Right cardiac atrium (tissue), 5 donors: ENCODE data around the gene SFSWAP. TPM values are rescaled to one million over a fixed set of nuclear protein-coding genes. Genes with fewer than 3 reads are reported as not detected.

ENCODE experiments used
- ATAC-seq, 2 donors: fragments of 200-7000 bp; cut with Tn5 transposase; one replicate each; pipeline versions ENCODE4 v1.8.0 to v1.9.1; 2020; ENCODE audit warnings: moderate library complexity in 2 of 2, mild to moderate bottlenecking in 1 of 2
- DNase-seq, 3 donors: peaks; one replicate each; pipeline ENCODE4 v3.0.0-alpha.2; 2020
- H3K27ac ChIP-seq: one replicate; pipeline ENCODE4 v1.5.1; 2013; ENCODE audit warnings: mild to moderate bottlenecking, low read length, control low read depth, moderate library complexity
- H3K27me3 ChIP-seq: one replicate; pipeline ENCODE4 v1.6.1; 2013; ENCODE audit not compliant: control insufficient read depth, insufficient read depth
- H3K4me1 ChIP-seq: one replicate; pipeline ENCODE4 v1.6.1; 2013; ENCODE audit warnings: low read length; ENCODE audit not compliant: control insufficient read depth, insufficient read depth
- H3K4me3 ChIP-seq: one replicate; pipeline ENCODE4 v1.5.1; 2013; ENCODE audit warnings: low read length, control low read depth
- H3K9me3 ChIP-seq: one replicate; pipeline ENCODE4 v1.6.1; 2013; ENCODE audit warnings: low read length; ENCODE audit not compliant: control insufficient read depth
- WGBS: extraction: QIAGEN DNeasy Blood & Tissue Kit; methylation state at CpG from one replicate; pipeline ENCODE4 v1.1.7; 2013; 5-methylcytosine and 5-hydroxymethylcytosine counted together
- intact Hi-C, 4 donors: fragments of 100-400 bp; cut with DNase I; formaldehyde crosslinking; loops; one replicate each; pipeline versions ENCODE4 v1.11.0 to v1.14.0; 2022 to 2023
- polyA plus RNA-seq: library from polyadenylated mRNA; stranded (reverse); fragments of 200-250 nt; gene quantifications from one replicate; pipeline ENCODE4 v1.2.3, GENCODE V29; 2013
- total RNA-seq, 4 donors: library from RNA; stranded (reverse); fragmentation: NEBNext Ultra II Directional; extraction: Animal tissue kit (Norgen Biotek cat#: 25700); gene quantifications; one replicate each; pipeline ENCODE4 v1.2.1, GENCODE V29; 2021
- donor health status: healthy with polysubstance abuse.
- donor health status: DM: no; HTN: yes; CAD: no.
- donor health status: DM: no; HTN: no; CAD: no.
- donor health status: DM: no; HTN: yes; CAD: no; lungs with severe emphysema.
- donor health status: DM: yes; HTN: yes; CAD: no.

The SFSWAP gene
- total and polyA plus RNA-seq, 5 donors = 16.6 to 24.1 (median 22.2) TPM

DNA sequence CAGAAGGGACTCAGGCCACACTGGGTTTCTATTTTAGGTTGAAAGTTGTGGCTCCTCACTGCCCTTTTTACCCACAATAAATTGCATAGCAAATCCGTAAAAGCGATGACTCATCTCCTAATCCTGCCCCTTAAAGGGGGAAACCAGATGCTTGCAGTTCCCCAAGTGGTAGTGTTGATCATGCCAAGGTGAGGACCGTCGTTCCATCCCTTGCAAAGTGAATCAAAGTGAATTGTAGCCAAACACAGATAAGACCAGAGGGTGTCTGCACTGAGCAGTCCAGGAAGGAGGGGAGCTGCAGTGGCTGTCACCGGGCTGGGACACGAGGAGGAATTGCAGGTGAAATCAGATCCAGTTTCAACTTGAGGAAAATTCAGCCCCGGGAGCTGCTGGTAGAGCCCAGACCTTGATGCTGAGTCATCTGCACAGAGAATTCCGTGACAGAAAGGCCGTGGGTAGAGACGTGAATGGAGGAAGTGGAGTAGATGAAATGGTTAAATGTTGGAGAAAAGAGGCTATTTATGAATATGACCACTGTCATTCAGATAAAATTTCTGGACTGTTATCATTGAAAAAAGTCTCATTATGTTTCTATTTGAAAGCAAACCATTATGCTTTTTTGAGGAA is 73.1 kb downstream of the SFSWAP start:
- no peak overlapping the region for H3K4me3 ChIP-seq
- WGBS = 61% methylated on average over 10 of the region's 10 CpGs
- ATAC-seq = no peak
- H3K4me1 ChIP-seq = no peaks in the 10 kb centered on the region
- no peak for DNase-seq
- no peak overlapping the region for H3K27ac ChIP-seq
- intact Hi-C loops = no loop called here
- H3K9me3 ChIP-seq = no peaks in the 10 kb centered on the region
- H3K27me3 ChIP-seq = no peaks in the 10 kb centered on the region

DNA sequence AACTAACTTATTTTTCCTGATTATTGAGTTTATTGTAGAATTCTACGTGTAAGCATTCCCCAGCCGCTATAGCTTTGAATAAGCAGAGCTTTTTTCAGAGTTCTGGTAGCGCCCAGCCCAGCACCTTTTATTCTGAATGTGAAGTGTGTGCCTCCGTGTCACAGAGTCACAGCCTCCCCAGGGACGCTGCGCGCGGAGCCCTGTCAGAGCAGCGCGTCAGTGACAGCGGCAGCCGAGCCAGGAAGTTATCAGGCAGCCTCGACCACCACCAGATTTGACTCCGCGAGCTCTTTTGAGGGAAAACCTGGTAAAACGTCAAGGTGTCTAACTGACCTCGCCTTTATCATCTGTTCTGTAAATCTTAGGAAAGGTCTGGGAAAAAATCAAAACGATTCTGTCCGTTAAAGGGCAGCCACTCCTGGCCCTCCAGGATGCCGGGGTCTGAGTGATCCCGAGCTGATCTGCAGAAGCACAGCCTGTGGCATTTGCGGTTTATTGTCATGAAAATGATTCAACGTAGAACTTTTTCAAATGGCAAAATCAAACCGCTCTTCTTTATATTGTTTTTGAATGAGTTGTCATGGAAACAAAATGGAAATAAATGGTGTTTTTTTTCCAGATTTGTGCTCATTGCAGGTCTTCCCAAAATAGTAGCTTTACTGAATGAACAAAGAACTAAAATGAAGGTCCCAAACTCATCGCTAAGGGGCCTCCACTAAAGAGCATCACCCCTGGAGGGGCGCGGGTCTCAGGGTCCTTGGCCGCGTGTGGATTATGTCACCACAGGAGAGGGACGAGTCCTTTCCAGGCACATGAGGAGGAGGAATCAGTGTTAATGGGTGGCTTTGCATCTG is 74.2 kb downstream of the SFSWAP start:
- H3K27ac ChIP-seq = no peak overlapping the region
- H3K4me1 ChIP-seq = no peaks in the 10 kb centered on the region
- no peak for DNase-seq
- intact Hi-C loops = no loop called here
- 78% methylated on average over 30 of the region's 30 CpGs for WGBS
- no peak overlapping the region for H3K4me3 ChIP-seq
- no peaks in the 10 kb centered on the region for H3K9me3 ChIP-seq
- no peak for ATAC-seq
- H3K27me3 ChIP-seq = no peaks in the 10 kb centered on the region

DNA sequence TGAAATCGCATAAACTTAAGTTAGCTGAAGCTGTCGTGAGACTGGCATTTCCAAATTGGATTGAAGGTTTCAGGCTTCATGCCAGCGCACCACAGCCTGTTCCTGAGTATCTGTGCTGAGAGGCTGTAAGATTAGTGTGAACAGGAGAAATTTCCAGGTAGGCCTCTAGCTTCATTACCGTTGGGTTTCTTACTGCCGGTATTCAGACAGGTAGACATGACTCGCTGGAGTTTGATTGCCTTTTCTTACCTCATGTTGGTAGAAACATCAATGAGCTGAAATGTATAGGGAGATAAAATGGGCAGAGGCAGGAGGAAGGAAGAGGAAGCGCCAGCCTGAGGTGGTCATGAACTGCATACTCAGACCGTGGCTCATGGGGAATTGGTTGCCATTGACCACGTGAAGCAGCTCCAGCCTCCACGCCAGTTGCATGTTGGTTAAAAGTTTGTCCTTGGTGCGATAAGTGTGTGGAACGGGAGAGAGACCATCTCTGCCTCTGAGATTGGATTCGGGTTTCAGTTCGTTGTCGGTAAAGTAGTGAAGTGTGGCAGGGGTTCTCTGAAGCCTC is 75.0 kb downstream of the SFSWAP start:
- 89% methylated on average over 15 of the region's 15 CpGs for WGBS

DNA sequence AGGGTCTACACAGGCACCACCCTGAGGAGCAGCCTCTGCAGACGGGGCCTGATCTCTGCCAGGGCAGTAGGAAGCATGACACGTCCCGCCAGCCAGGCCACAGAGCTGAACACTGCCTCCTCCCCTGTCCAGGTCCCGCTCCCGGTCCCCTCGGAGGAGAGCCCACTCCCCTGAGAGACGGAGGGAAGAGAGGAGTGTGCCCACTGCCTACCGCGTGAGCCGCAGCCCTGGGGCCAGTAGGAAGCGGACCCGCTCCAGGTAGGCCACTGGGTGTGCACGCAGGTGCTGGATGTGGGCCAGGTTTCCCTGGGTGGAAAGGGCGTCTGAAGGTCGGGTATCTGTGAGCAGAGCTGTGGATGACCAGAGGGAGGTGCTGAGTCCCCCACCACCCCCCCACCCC is 75.4 kb downstream of the SFSWAP start:
- WGBS = 84% methylated on average over 15 of the region's 15 CpGs
- intact Hi-C loops = no loop called here
- DNase-seq = no peak

More for the DNA sequence above, 75.0 kb downstream of the SFSWAP start:
- Histone ChIP-seq H3K9me3 (no peaks in the 10 kb centered on the region), H3K27me3 (no peaks in the 10 kb centered on the region), H3K27ac (no peak overlapping the region), H3K4me1 (no peaks in the 10 kb centered on the region), H3K4me3 (no peak overlapping the region)
- ATAC-seq (no peak), DNase-seq (no peak)
- intact Hi-C loops = no loop called here

DNA sequence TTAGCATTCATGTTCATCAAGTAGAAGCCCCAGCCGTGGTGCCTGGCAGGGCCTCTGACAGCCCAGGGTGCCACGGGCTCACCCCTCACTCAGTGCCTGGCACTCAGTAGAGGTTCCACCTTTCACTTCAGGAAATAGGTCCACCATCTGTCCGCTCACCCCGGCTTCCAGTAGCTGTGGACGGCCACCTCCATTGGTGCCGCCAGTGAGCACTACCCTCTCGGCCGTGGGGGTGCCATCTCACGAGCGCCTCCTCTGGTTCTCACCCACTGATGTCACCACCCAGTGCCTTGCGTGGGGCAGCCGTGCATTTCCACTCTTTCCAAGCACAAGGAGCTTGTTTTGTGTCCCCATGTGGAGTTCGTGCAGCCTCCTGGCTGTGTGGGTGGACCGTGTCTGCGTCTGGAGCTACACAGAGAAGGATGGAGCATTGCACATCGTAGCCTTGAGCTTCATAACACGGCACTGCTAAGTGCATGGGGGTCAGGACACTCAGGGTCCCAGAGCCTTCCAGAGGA is 76.3 kb downstream of the SFSWAP start:
- intact Hi-C loops = no loop called here
- no peak for DNase-seq
- no peaks in the 10 kb centered on the region for H3K4me1 ChIP-seq
- no peak overlapping the region for H3K4me3 ChIP-seq
- no peaks in the 10 kb centered on the region for H3K27me3 ChIP-seq
- WGBS = 92% methylated on average over 17 of the region's 17 CpGs
- peak in 1 of 2 donors; percentile 18 for ATAC-seq
- H3K9me3 ChIP-seq = no peaks in the 10 kb centered on the region
- H3K27ac ChIP-seq = no peak overlapping the region

More for the DNA sequence above, 75.4 kb downstream of the SFSWAP start:
- H3K27me3 ChIP-seq = no peaks in the 10 kb centered on the region
- H3K27ac ChIP-seq = no peak overlapping the region
- ATAC-seq = peak; percentile 39 to 50
- no peak overlapping the region for H3K4me3 ChIP-seq
- H3K9me3 ChIP-seq = no peaks in the 10 kb centered on the region
- H3K4me1 ChIP-seq = no peaks in the 10 kb centered on the region

DNA sequence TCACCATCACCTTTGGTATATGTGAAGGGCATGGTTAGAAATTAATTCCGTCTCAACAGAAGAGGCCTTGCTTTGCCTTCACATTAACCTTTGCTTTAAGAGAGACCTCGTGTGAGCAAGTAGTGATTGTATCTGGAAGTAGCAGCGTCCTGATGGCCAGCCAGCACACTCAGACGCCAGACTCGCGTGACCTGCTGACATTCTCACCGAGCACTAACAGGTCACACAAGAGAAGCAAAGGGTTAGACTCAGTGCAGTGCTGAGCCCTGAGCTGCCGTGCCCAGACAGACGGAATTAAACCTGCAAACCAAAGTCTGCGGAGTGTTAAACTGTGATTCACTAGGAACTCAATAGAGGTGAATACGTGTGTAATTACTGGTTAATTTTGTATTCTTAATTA is 77.2 kb downstream of the SFSWAP start:
- no peak for ATAC-seq

DNA sequence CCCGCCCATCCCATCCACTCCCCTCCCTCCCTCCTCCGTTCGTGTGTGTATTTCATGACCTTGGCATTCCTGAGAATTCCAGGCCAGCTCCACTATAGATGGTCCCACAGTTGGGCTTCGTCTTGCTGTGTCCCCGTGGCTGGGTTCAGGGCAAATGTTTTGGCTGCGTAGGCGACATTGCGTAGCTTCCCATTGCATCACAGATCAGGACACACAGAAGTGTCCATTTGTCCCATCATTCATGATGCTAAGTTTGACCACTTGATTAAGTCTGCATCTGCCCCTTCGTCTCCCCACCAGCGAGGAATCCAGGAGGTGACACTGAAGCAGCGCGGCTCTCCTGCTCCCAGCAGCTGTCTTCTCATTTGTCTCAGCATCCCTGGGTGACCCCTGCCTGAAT is 78.7 kb downstream of the SFSWAP start:
- intact Hi-C loops = no loop called here
- Histone ChIP-seq H3K27ac (no peak overlapping the region), H3K4me3 (no peak overlapping the region), H3K27me3 (no peaks in the 10 kb centered on the region), H3K9me3 (no peaks in the 10 kb centered on the region), H3K4me1 (no peaks in the 10 kb centered on the region)
- DNase-seq = no peak
- no peak for ATAC-seq
- 88% methylated on average over 12 of the region's 12 CpGs for WGBS

More for the DNA sequence above, 77.2 kb downstream of the SFSWAP start:
- intact Hi-C loops = no loop called here
- Histone ChIP-seq H3K4me1 (no peaks in the 10 kb centered on the region), H3K27ac (no peak overlapping the region), H3K4me3 (no peak overlapping the region), H3K27me3 (no peaks in the 10 kb centered on the region), H3K9me3 (no peaks in the 10 kb centered on the region)
- DNase-seq = no peak
- 88% methylated on average over 11 of the region's 11 CpGs for WGBS

DNA sequence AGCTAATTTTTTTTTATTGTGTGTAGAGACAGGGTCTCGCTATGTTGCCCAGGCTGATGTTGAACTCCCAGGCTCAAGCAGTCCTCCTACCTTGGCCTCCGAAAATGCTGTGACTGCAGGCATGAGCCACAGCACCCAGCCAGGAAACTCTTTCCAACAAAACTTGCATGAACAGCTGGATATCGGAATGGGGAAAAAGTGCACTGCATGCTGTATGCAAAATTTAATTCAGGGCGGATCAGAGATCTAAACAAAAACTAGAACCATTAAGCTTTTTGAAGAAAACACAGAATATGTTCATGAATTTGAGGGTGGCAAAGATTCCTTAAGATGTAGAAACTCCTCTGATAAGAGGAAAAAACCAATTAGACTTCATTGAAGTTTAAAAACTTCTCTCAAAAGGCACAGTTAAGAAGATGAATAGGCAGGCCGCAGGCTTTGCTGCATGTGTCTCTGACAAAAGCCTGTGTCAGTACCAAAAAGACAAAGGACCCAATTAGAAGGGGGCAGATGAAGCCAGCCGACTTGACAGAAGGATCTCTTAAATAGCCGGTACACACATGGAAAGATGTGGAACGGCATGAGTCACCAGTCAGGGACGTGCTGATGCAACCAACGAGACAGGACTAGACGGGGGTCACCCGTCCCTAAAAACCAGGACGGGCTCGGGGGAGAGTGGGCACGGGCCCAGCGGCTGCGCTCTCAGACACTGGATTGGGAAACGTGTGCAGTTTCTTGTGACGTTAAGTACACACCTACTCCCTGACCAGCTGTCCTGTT is 82.5 kb downstream of the SFSWAP start:
- H3K9me3 ChIP-seq = no peaks in the 10 kb centered on the region
- 80% methylated on average over 19 of the region's 19 CpGs for WGBS
- intact Hi-C loops = no loop called here
- ATAC-seq (peak in 1 of 2 donors; percentile 17), DNase-seq (no peak)
- H3K27me3 ChIP-seq = no peaks in the 10 kb centered on the region
- no peak overlapping the region for H3K27ac ChIP-seq
- no peaks in the 10 kb centered on the region for H3K4me1 ChIP-seq
- no peak overlapping the region for H3K4me3 ChIP-seq

DNA sequence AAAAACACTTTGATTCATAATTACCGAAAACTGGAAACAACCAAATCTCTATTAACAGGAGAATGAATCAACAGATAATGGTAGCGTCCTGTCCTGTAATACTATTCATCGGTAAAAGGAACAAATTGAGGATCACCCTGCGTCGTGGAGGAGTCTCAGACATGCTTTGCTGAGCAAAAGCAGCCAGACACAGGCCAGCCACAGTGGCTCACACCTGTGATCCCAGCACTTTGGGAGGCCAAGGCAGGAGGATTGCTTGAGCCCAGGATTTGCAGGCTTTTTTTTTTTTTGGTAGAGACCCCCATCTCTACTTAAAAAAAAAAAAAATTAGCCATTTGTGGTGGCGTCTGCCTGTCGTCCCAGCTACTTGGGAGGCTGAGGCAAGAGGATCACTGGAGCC is 83.2 kb downstream of the SFSWAP start:
- DNase-seq = no peak
- Histone ChIP-seq H3K27me3 (no peaks in the 10 kb centered on the region), H3K9me3 (no peaks in the 10 kb centered on the region), H3K4me1 (no peaks in the 10 kb centered on the region), H3K4me3 (no peak overlapping the region), H3K27ac (no peak overlapping the region)
- no peak for ATAC-seq
- intact Hi-C loops = no loop called here
- 93% methylated on average over 7 of the region's 7 CpGs for WGBS

DNA sequence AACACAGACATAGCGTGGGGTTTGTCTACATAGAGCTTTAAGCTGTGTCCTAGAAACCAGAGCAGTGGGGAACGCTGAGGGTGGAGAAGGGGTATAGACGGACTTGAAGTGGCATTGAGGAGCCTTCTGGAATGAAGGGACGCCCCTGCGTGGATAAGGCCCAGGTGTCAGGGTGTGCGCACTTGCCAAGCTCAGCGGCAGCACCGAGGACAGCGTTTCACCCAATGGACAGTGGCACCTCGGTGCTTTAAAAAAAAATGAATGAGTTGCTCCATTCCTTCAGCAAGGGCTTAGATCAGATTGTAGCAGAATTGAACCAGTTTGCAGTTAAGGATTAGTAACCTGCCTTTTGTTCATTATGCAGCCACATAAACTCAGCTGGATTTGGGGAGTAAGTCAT is 83.7 kb downstream of the SFSWAP start:
- WGBS = 89% methylated on average over 10 of the region's 10 CpGs

More for the DNA sequence above, 83.7 kb downstream of the SFSWAP start:
- DNase-seq (no peak), ATAC-seq (no peak)
- H3K27me3 ChIP-seq = no peaks in the 10 kb centered on the region
- H3K4me3 ChIP-seq = no peak overlapping the region
- no peaks in the 10 kb centered on the region for H3K4me1 ChIP-seq
- intact Hi-C loops = no loop called here
- no peaks in the 10 kb centered on the region for H3K9me3 ChIP-seq
- H3K27ac ChIP-seq = no peak overlapping the region
